GM21825 (cell line): ENCODE measurements around the gene RIPOR3.
"Not testable (repeated sequence)": the region's sequence is repeated elsewhere in the genome, so short reads cannot be mapped to it uniquely, and the experiment has no call there.

Experiments used
- ATAC-seq: cut with Tn5 transposase; IDR thresholded peaks from one replicate; pipeline ENCODE4 v1.9.1; 2021; ENCODE audit warnings: mild to moderate bottlenecking, moderate library complexity; ENCODE audit not compliant: unreplicated experiment

Gene RIPOR3

DNA sequence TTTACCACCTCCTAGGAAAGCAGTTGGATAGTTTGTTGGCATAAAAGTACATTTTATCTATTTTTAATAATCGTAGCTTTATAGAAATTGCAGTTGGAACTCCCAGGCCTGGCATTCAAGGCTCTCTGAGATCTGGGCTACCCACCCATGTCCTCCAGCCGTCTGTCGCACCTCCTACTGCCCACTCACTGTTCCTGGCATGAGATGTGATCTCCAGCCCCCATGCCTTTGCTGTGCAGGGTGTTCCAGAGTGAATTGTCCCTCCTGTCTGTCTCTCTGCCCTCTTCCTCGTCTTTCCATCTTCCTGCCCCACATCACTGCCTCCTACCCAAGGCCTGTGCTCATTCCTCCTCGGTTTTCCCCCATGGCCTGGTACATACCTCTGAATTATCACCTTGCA is 130.5 kb downstream of the RIPOR3 start:
- no peak for ATAC-seq

DNA sequence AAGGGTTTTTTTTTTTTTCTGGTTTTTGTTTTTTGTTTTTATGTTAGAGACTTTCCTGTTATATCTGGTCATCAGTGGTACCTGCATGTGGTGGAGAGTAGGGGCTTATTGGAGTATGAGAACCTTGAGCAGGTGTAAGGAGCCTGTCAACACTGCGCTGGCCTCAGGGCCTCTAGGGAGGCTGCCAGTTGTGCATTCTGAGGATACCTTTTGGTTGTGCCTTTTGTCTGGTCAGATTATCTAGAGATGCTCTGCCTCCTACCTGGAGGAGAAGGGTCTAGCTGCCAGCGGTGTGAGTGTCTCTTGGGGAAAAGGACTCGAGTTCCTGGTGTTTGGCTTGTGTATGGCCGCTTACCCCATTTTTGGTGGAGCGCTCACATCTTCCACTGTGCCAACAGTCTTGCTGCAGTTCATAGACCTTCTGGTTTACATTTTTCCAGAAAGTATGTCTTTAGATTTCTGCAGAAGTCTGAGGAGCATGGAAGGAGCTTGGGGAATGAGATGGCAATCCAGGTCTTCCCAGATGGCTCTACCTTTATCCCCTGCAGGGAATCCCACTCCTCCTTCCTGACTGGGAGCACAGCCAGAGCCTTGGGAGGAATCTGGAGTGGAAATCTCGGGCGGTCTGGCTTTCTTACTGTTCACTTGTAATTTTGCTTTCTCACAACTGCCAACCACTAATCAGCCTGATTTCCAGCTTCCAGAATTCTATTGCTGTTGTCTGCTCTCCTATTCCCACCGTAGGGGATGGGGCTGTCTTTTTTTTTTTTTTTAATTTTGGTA is 131.3 kb downstream of the RIPOR3 start:
- ATAC-seq, result no peak

- no peak for ATAC-seq
These were observed 132.2 kb downstream of the RIPOR3 start for GRCh38 chr20:50559149-50559548.

GRCh38 chr20:50558483-50558925 is 132.8 kb downstream of the RIPOR3 start:
- no peak for ATAC-seq

GRCh38 chr20:50557549-50558134 is 133.7 kb downstream of the RIPOR3 start:
- no peak for ATAC-seq

DNA sequence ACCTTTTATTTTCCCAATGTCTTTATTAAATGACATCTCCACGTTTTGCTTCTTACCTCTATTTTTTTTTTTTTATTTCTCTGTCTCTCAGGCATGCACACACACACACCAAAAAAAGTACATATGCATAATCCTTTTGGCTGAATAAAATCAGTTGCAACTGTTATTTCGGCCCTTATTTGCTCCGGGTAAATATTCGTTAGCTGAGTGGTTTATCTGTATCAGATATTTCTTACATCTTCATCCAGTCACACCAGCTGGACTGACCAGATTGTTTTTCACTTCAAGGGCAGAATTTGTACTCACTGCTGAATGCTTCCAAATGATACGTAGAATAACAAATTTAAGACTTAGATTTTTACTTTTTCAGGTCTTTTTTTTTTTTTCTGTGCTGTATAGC is 135.7 kb downstream of the RIPOR3 start:
- no peak for ATAC-seq

- ATAC-seq, result no peak
These were observed 136.4 kb downstream of the RIPOR3 start for GRCh38 chr20:50554694-50555579.

DNA sequence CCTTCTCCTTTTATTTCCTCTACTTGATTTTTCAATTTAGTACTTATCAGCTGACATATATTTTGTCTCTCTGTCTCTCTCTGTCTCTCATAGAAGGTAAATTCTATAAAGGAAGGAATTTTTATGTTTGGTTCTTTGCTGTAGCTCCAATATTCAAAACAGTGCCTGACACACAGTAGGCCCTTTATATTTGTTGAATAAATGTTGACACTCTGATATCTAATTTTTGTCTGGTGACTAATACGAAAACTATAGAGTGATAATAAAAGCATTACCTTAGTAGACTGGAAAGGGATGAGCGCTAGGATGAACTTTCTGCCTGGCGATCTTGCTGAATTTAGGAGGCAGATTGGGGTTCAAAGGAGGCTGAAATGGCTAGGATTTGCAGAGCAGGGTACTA is 138.4 kb downstream of the RIPOR3 start:
- no peak for ATAC-seq

GRCh38 chr20:50551288-50551687 is 140.1 kb downstream of the RIPOR3 start:
- no peak for ATAC-seq

DNA sequence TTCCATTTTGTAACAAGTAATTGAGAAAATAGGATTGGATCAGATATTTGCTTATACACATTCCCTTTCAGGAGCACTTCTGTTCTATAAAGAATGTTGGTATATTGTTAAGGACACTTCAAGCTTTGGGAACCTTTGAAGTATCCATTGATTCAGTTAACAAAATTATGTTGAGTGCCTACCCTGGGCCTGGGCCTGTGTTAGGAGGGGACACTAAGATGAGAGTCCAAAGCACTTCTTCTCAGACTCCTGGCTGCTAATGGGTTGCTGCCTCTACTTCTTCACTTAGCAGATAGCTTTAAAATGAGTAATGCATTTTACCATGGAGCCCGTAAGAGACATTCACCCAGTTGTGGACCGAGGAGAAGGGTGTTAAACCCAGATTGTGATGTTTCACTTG is 140.8 kb downstream of the RIPOR3 start:
- no peak for ATAC-seq

- ATAC-seq, result no peak
These were observed 142.9 kb downstream of the RIPOR3 start for GRCh38 chr20:50548396-50548795.

GRCh38 chr20:50547964-50548363 is 143.4 kb downstream of the RIPOR3 start:
- ATAC-seq, result no peak

GRCh38 chr20:50546729-50547314 is 144.5 kb downstream of the RIPOR3 start:
- no peak for ATAC-seq

DNA sequence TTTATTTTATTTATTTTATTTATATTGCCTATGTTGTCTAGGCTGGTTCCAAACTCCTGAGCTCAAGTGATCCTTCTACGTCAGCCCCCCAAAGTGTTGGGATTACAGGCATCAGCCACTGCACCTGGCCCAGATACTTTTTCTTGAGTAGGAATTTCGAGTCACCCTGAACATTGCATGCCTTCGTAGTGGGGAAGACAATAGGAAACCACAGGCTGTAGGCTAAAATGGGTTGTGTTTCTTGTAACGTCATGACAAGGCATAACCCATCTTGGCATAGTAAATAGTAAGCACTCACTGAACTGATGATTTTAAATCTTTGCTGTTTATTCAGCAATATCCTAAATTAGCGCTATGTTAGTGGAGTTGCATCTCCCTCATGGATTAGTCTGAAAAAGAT is 146.2 kb downstream of the RIPOR3 start:
- no peak for ATAC-seq

- ATAC-seq, result no peak
These were observed 148.0 kb downstream of the RIPOR3 start for GRCh38 chr20:50543326-50543725.

DNA sequence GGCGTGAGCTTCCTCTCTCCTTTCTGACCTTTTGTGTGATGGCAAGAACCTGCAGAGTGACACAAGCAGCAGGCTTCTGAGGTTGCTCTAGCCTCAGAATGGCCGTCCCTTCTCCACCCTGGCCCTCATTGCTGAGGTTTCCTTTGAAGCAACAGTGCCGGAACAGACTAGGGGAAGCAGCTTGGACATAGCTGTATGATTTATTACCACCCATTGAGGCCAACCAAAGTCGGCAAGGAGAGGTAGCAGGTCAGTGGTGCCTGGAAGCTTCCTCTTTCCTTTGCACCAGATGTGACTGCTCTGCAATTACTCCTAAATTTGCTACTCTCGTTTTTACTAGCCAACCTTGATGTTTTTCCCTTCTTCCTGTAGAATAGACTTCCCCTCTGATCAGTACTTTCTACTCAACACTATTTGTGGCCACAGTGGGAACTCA is 149.7 kb downstream of the RIPOR3 start:
- ATAC-seq, result peak; percentile 49

DNA sequence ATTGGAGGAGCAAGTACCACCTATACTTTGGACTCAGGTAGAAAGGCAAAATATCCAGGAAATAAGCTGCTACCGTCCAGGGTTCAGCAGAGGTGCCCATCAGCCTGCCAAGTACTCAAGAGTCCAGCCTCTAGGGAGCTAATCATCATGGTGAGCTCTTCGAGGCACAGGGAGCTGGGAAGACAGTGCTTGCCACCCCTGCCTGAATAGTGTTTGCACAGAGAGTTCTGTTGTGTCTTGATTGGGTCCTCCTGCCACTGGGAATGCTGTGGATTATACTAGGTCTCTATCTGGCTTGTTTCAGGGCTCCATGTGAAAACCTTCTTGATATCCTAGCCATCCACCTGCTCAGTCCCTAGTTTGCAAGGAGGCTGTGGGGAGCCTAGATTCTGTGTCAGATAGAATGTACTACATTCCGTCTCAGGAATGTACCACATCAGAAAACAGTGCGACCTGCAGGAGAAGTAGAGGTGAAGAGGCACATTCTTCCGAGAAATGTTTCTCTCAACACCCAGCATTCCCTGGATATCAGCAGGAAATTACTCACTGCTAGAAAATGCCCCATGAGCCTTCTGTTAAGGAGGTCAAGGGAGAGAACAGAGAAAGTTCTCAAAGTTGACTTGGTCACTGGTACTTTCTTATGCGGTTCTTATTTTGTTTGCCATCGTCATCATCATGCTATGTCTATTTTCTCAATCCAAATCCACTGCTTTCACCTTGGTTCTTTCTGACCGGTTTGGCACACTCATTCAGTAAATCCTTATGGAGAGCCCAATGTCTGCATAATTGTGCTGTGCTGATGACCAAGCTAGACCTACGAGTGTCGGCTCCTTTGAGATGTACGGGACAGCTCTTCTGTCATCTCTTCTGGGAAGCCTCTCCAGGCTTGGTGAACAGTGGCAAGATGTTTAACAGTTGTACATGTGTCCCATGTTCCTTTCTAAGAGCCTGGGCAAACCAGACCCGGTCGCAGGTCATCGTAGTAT is 150.4 kb downstream of the RIPOR3 start:
- ATAC-seq, result no peak

GRCh38 chr20:50539798-50540197 is 151.5 kb downstream of the RIPOR3 start:
- not testable (repeated sequence) for ATAC-seq

DNA sequence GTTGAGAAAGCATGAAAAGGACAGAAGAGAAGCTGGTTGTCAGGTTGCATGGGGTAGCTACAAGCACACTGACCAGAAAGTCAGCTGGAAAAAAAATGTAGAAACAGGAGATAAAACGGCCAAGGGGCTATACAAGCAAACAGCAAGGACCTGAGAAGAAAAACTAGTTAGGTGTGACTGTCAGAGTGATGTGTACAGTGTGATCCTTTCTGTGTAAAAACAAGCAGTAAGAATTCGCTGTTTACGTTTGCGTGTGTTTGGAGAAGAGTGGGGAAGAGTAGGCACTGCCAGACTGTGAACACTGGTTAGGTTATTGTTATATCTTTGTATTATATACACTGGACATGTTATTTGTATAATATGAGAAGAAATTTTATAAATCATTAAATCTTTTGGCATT is 153.1 kb downstream of the RIPOR3 start:
- ATAC-seq, result no peak
